ENCODE results near the gene SLC24A3.

SLC24A3 gene

GRCh38 chr20:19181552-19181951, 30.9 kb upstream of the SLC24A3 start (continued):
- TF ChIP-seq, protein P1, sequence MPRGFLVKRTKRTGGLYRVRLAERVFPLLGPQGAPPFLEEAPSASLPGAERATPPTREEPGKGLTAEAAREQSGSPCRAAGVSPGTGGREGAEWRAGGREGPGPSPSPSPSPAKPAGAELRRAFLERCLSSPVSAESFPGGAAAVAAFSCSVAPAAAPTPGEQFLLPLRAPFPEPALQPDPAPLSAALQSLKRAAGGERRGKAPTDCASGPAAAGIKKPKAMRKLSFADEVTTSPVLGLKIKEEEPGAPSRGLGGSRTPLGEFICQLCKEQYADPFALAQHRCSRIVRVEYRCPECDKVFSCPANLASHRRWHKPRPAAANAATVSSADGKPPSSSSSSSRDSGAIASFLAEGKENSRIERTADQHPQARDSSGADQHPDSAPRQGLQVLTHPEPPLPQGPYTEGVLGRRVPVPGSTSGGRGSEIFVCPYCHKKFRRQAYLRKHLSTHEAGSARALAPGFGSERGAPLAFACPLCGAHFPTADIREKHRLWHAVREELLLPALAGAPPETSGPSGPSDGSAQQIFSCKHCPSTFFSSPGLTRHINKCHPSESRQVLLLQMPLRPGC (tag by site-specific recombination; IDR thresholded peaks at IDR 0.05), result no peak
- TF ChIP-seq YY1 (tag by site-specific recombination; IDR thresholded peaks at IDR 0.05), result no peak
- no peak for TF ChIP-seq ZNF707 (tag by site-specific recombination; IDR thresholded peaks at IDR 0.05)
- TF ChIP-seq ZNF223 (tag by site-specific recombination; IDR thresholded peaks at IDR 0.05), result no peak
- TF ChIP-seq, protein P2, sequence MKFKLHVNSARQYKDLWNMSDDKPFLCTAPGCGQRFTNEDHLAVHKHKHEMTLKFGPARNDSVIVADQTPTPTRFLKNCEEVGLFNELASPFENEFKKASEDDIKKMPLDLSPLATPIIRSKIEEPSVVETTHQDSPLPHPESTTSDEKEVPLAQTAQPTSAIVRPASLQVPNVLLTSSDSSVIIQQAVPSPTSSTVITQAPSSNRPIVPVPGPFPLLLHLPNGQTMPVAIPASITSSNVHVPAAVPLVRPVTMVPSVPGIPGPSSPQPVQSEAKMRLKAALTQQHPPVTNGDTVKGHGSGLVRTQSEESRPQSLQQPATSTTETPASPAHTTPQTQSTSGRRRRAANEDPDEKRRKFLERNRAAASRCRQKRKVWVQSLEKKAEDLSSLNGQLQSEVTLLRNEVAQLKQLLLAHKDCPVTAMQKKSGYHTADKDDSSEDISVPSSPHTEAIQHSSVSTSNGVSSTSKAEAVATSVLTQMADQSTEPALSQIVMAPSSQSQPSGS (tag by site-specific recombination; IDR thresholded peaks at IDR 0.05; ENCODE audit: low read depth), result no peak
- no peak for TF ChIP-seq ZNF600 (tag by site-specific recombination; IDR thresholded peaks at IDR 0.05)
- no peak for TF ChIP-seq ZNF174 (tag by site-specific recombination; IDR thresholded peaks at IDR 0.05)
- TF ChIP-seq HOXC10 (CRISPR knock-in tag; IDR thresholded peaks at IDR 0.05), result no peak
- no peak for TF ChIP-seq KLF7 (tag by site-specific recombination; IDR thresholded peaks at IDR 0.05; ENCODE audit: borderline replicate concordance)

- H3K36me3 ChIP-seq (ENCODE audit: control insufficient read depth in 2 of 2, insufficient read depth in 1 of 2, low read length in 2 of 2), result no peaks in the 10 kb centered on the region
- ChIA-PET CTCF (no interaction called here), POLR2A (no interaction called here)
- no peak for TF ChIP-seq ZNF707 (tag by site-specific recombination; IDR thresholded peaks at IDR 0.05)
- TF ChIP-seq ZNF561 (tag by site-specific recombination; IDR thresholded peaks at IDR 0.05; ENCODE audit: borderline replicate concordance), result no peak
- no peak for TF ChIP-seq ZNF19 (tag by site-specific recombination; IDR thresholded peaks at IDR 0.05; ENCODE audit: low read depth)
- no peak for TF ChIP-seq ZNF791 (tag by site-specific recombination; IDR thresholded peaks at IDR 0.05)
- TF ChIP-seq ZNF175 (tag by site-specific recombination; IDR thresholded peaks at IDR 0.05), result no peak
- no peak for TF ChIP-seq GLI4 (tag by site-specific recombination; IDR thresholded peaks at IDR 0.05)
- TF ChIP-seq ZNF202 (tag by site-specific recombination; IDR thresholded peaks at IDR 0.05; ENCODE audit: borderline replicate concordance), result no peak
- no peak for TF ChIP-seq SCRT1 (tag by site-specific recombination; IDR thresholded peaks at IDR 0.05; ENCODE audit: borderline replicate concordance)
- H3K4me1 ChIP-seq (ENCODE audit: control insufficient read depth, insufficient read depth, low read length), result no peaks in the 10 kb centered on the region
- no peak overlapping the region for H3K4me3 ChIP-seq (ENCODE audit: low read depth, low read length)
- no peaks in the 10 kb centered on the region for H3K9me3 ChIP-seq (ENCODE audit: control insufficient read depth, insufficient read depth, low read depth, low read length)
- H3K27ac ChIP-seq (ENCODE audit: extremely low read depth, low read depth, low read length), result no peak overlapping the region
Observed at GRCh38 chr20:19185083-19185482, 27.4 kb upstream of the SLC24A3 start.

- Histone ChIP-seq H3K4me3 (ENCODE audit: low read depth, low read length) (no peak overlapping the region), H3K36me3 (ENCODE audit: control insufficient read depth in 2 of 2, insufficient read depth in 1 of 2, low read length in 2 of 2) (no peaks in the 10 kb centered on the region), H3K9me3 (ENCODE audit: control insufficient read depth, insufficient read depth, low read depth, low read length) (no peaks in the 10 kb centered on the region), H3K4me1 (ENCODE audit: control insufficient read depth, insufficient read depth, low read length) (no peaks in the 10 kb centered on the region), H3K27ac (ENCODE audit: extremely low read depth, low read depth, low read length) (no peak overlapping the region)
- POLR2A ChIA-PET, result no interaction called here
- TF ChIP-seq BCL11A (tag by site-specific recombination; IDR thresholded peaks at IDR 0.05; ENCODE audit: low read depth), result no peak
- TF ChIP-seq KLF9 (tag by site-specific recombination; IDR thresholded peaks at IDR 0.05; ENCODE audit: low read depth), result no peak
- TF ChIP-seq OVOL3 (tag by site-specific recombination; IDR thresholded peaks at IDR 0.05), result no peak
- TF ChIP-seq ZEB2 (tag by site-specific recombination; IDR thresholded peaks at IDR 0.05), result no peak
- no peak for TF ChIP-seq ZNF146 (tag by site-specific recombination; IDR thresholded peaks at IDR 0.05)
- no peak for TF ChIP-seq ZXDB (tag by site-specific recombination; IDR thresholded peaks at IDR 0.05)
- no peak for TF ChIP-seq KLF7 (tag by site-specific recombination; IDR thresholded peaks at IDR 0.05; ENCODE audit: borderline replicate concordance)
- TF ChIP-seq ZNF747 (tag by site-specific recombination; IDR thresholded peaks at IDR 0.05), result no peak
- TF ChIP-seq ZNF404 (tag by site-specific recombination; IDR thresholded peaks at IDR 0.05), result no peak
- TF ChIP-seq, protein P3, sequence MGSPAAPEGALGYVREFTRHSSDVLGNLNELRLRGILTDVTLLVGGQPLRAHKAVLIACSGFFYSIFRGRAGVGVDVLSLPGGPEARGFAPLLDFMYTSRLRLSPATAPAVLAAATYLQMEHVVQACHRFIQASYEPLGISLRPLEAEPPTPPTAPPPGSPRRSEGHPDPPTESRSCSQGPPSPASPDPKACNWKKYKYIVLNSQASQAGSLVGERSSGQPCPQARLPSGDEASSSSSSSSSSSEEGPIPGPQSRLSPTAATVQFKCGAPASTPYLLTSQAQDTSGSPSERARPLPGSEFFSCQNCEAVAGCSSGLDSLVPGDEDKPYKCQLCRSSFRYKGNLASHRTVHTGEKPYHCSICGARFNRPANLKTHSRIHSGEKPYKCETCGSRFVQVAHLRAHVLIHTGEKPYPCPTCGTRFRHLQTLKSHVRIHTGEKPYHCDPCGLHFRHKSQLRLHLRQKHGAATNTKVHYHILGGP (tag by site-specific recombination; IDR thresholded peaks at IDR 0.05), result no peak
- no peak for TF ChIP-seq SALL2 (tag by site-specific recombination; IDR thresholded peaks at IDR 0.05; ENCODE audit: borderline replicate concordance)
- CTCF ChIA-PET, result interaction anchor here (0.9 kb wide), 1 partner anchor 13 kb away, joined by 4 read pairs; no protein-coding TSS in a partner anchor
Observed at GRCh38 chr20:19193349-19193748, 19.1 kb upstream of the SLC24A3 start.
